ENCODE results near the gene VWA8. TPM values are rescaled to one million over a fixed set of nuclear protein-coding genes. Genes with fewer than 3 reads are reported as not detected.
"Not testable (repeated sequence)": the region's sequence is repeated elsewhere in the genome, so short reads cannot be mapped to it uniquely, and the experiment has no call there.

The VWA8 gene
- total RNA-seq, 3 donors from 2014 or later, result 18.4 to 43.5 (median 34.7) TPM

DNA sequence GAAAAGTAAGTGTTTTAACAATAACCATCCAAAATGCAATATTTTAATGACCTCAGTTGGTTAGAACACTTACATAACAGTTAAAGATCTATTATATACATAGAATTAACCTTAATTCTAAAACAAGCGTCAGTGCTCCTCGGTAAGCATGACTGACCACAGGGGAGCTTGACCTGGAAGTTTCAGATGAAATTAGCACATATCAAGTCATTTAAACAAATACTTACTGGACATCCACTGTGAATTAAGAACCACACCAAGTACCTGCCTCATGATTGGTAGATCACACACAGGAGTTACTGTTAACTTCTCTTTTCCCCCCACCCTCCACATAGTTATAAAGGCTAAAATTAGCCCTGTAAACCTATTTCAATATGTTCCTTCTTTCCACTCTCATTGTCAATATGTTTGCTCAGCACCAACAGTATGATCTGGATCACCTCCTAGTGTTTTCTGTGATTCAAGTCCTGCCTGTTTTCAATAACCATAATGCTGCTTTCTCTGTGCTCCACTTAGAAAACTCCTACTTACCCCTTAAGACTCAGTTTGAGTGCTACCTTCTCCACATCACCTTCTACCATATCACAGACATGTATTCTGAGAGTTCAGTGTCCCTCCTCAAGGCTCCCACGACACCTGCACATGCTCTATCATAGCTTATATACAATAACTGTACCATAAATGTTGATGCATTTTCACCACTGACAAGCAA, 209.0 kb downstream of the VWA8 start:
- no peaks in the 10 kb centered on the region for H3K27me3 ChIP-seq
- no peaks in the 10 kb centered on the region for H3K36me3 ChIP-seq
- no peak overlapping the region for H3K27ac ChIP-seq
- TF ChIP-seq, protein P1, sequence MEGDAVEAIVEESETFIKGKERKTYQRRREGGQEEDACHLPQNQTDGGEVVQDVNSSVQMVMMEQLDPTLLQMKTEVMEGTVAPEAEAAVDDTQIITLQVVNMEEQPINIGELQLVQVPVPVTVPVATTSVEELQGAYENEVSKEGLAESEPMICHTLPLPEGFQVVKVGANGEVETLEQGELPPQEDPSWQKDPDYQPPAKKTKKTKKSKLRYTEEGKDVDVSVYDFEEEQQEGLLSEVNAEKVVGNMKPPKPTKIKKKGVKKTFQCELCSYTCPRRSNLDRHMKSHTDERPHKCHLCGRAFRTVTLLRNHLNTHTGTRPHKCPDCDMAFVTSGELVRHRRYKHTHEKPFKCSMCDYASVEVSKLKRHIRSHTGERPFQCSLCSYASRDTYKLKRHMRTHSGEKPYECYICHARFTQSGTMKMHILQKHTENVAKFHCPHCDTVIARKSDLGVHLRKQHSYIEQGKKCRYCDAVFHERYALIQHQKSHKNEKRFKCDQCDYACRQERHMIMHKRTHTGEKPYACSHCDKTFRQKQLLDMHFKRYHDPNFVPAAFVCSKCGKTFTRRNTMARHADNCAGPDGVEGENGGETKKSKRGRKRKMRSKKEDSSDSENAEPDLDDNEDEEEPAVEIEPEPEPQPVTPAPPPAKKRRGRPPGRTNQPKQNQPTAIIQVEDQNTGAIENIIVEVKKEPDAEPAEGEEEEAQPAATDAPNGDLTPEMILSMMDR (IDR thresholded peaks at IDR 0.05), result no peak
- TF ChIP-seq POLR2AphosphoS5 (IDR thresholded peaks at IDR 0.05) (no peak), POLR2A (IDR thresholded peaks at IDR 0.05) (no peak)
- H3K9me3 ChIP-seq, result no peaks in the 10 kb centered on the region
- intact Hi-C loops (cut with DNase I; ENCODE audit: low total_unique reads), result no loop called here
- H3K4me1 ChIP-seq, result no peaks in the 10 kb centered on the region
- H3K4me3 ChIP-seq, result no peak overlapping the region
- no peak for DNase-seq (ENCODE audit: low spot score in 2 of 2)

DNA sequence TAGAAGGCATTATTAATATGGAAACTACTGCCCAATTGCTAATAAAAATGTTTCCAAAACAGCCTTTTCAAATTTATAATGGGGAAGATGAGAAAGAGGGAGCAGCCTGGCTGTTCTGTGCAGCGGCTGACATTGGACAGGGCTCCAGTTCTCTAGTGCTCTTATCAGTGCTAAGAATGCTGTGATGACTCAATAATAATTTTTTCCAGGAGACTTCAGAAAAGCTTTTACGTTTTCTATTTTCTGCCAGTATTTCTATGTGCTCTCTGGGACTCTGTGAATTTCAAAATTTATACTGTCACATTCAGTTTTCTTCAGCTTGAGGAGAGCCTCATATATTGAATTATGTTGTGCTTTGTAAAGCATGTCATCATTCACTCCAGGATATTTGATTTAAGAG, 209.6 kb downstream of the VWA8 start:
- Histone ChIP-seq H3K27me3 (no peaks in the 10 kb centered on the region), H3K27ac (no peak overlapping the region), H3K4me3 (no peak overlapping the region), H3K9me3 (no peaks in the 10 kb centered on the region), H3K4me1 (no peaks in the 10 kb centered on the region), H3K36me3 (no peaks in the 10 kb centered on the region)
- no peak for DNase-seq (ENCODE audit: low spot score in 2 of 2)
- intact Hi-C loops (cut with DNase I; ENCODE audit: low total_unique reads), result no loop called here
- no peak for TF ChIP-seq POLR2A (IDR thresholded peaks at IDR 0.05)
- TF ChIP-seq, protein P1 (IDR thresholded peaks at IDR 0.05), result no peak
- no peak for TF ChIP-seq POLR2AphosphoS5 (IDR thresholded peaks at IDR 0.05)

DNA sequence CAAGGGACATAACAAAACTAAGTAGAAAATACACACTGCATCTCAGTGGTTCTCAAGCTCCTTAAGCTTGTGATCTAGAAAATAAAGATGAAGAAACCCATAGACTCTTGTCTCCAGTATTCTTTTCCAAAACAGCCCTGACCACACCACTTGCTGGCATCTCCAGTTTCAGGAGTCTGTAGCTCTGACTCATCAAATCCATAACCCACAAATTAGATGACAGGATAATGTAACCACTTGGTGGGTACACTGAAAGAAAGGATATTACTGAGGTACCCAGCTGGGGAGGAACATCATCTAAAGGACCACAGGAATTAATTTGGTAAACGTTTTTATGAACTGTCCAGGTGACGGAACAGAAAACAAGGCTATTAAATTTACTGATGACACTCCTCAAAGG, 214.7 kb downstream of the VWA8 start:
- no peak for DNase-seq (ENCODE audit: low spot score in 2 of 2)
- Histone ChIP-seq H3K9me3 (no peaks in the 10 kb centered on the region), H3K4me3 (no peak overlapping the region), H3K36me3 (no peaks in the 10 kb centered on the region), H3K27me3 (no peaks in the 10 kb centered on the region), H3K27ac (no peak overlapping the region), H3K4me1 (no peaks in the 10 kb centered on the region)
- intact Hi-C loops (cut with DNase I; ENCODE audit: low total_unique reads), result no loop called here
- TF ChIP-seq POLR2AphosphoS5 (IDR thresholded peaks at IDR 0.05) (no peak), POLR2A (IDR thresholded peaks at IDR 0.05) (no peak)
- TF ChIP-seq, protein P1 (IDR thresholded peaks at IDR 0.05), result no peak

DNA sequence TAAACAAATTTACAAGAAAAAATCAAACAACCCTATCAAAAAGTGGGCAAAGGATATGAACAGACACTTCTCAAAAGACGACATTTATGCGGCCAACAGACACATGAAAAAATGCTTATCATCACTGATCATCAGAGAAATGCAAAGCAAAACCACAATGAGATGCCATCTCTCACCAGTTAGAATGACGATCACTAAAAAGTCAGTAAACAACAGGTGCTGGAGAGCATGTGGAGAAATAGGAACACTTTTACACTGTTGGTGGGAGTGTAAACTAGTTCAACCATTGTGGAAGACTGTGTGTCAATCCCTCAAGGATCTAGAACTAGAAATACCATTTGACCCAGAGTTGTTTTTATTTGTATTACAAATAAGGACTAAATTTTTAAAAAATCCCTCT, 215.4 kb downstream of the VWA8 start:
- DNase-seq (ENCODE audit: low spot score in 2 of 2); H3K36me3 ChIP-seq; H3K4me3 ChIP-seq; H3K27me3 ChIP-seq; H3K4me1 ChIP-seq; intact Hi-C loops (cut with DNase I; ENCODE audit: low total_unique reads); H3K27ac ChIP-seq; H3K9me3 ChIP-seq: not testable (repeated sequence)

DNA sequence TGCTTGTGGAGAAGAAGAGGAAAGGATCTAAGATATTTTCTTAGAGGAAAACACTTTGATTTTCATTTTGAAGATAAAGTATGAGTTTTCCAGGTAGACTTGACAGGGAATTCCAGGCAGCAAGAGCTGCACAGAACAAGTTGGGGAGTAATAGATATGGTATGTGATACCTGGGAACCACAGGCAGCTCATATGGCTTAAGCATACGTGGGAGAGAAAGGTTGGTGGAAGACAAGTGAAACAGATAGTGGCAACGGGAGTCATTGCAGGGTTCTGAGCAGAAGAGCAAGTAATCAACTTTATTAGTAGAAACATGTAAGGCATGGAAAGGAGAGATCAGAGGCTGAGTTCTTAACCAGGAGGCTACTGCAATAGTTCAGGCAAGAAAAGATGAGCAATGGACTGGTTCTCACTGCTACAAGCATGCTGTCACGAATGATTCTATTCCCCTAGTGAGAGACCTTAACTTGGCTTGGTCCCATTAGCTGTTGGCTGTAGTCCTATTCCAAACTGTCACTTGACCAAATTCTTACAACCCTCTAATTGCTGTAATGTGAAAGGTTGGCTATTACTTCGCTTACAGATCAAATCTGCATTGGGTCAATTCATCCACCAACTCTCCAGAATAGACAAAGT, 217.9 kb downstream of the VWA8 start:
- DNase-seq (ENCODE audit: low spot score in 2 of 2), result no peak
- intact Hi-C loops (cut with DNase I; ENCODE audit: low total_unique reads), result no loop called here
- Histone ChIP-seq H3K4me1 (no peaks in the 10 kb centered on the region), H3K27ac (no peak overlapping the region), H3K27me3 (no peaks in the 10 kb centered on the region), H3K9me3 (no peaks in the 10 kb centered on the region), H3K36me3 (no peaks in the 10 kb centered on the region), H3K4me3 (no peak overlapping the region)
- TF ChIP-seq, protein P1 (IDR thresholded peaks at IDR 0.05), result no peak
- no peak for TF ChIP-seq POLR2A (IDR thresholded peaks at IDR 0.05)
- TF ChIP-seq POLR2AphosphoS5 (IDR thresholded peaks at IDR 0.05), result no peak

Measured in breast epithelium (tissue), 4 donors.